Thyroid gland (tissue), 4 donors: ENCODE results near the gene RNPEP.

Experiments used
- CTCF ChIP-seq, 6 experiments: fragments of 200-600 bp in 3 of 6; fragments of 450-650 bp in 3 of 6; sonication (generic) in 3 of 6; IDR thresholded peaks; one replicate each; pipeline ENCODE4 v1.5.1; 2016 to 2019; ENCODE audit warnings: antibody characterized with exemption in 6 of 6, mild to moderate bottlenecking in 2 of 6, inconsistent platforms in 1 of 6, moderate library complexity in 1 of 6
- POLR2A ChIP-seq, 2 donors: fragments of 450-650 bp; IDR thresholded peaks; one replicate each; pipeline ENCODE4 v1.6.1; 2017; ENCODE audit warnings: antibody characterized with exemption in 2 of 2, mild to moderate bottlenecking in 2 of 2, moderate library complexity in 1 of 2

DNA sequence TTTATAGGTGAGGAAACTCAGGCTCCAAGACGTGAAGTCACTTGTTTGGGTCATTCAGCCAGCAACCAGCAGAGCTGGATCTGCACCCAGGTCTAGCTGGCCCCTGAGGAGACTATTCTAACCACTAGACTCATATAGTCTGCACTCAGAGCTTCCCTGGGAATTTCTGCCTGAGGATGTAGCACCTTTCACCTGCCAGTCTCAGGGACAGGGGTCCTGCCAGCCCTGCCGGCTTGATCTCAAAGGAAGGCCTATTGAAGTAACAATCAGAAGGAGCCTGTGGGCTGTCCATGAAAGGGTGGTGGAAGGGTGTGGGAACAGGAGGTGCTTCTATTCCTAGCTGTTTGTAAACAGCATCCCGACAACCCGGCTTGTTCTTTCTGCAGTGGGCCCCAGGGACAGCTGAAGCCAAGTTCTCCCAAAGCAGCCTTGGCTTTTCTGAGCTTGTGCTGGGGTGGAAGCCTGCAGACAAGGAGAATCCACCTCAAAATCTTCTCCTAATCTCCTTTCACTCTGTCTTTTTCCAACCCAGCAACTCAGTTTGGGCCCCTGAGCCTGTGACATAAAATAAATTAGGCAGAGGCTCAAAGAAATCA lies 43.9 kb upstream of the RNPEP start:
- no peak for TF ChIP-seq CTCF (IDR thresholded peaks at IDR 0.05)
- no peak for TF ChIP-seq POLR2A (IDR thresholded peaks at IDR 0.05)
